BLaER1 (cell line): ENCODE measurements around the gene TUBA3C.

Experiments used
- H3K27ac ChIP-seq: shearing (Covaris generic); formaldehyde crosslinking; 2 replicates; pipeline ENCODE4 v1.8.1; 2022
- H3K27me3 ChIP-seq: shearing (Covaris generic); formaldehyde crosslinking; 2 replicates; pipeline ENCODE4 v1.8.1; 2022
- H3K36me3 ChIP-seq: shearing (Covaris generic); formaldehyde crosslinking; 2 replicates; pipeline ENCODE4 v1.8.1; 2022
- H3K4me1 ChIP-seq: shearing (Covaris generic); formaldehyde crosslinking; 2 replicates; pipeline ENCODE4 v1.8.1; 2022
- H3K4me2 ChIP-seq: shearing (Covaris generic); formaldehyde crosslinking; 2 replicates; pipeline ENCODE4 v1.8.1; 2022
- H3K4me3 ChIP-seq: shearing (Covaris generic); formaldehyde crosslinking; 2 replicates; pipeline ENCODE4 v1.8.1; 2022
- H3K9ac ChIP-seq: shearing (Covaris generic); formaldehyde crosslinking; 2 replicates; pipeline ENCODE4 v1.8.1; 2022
- H3K9me3 ChIP-seq: shearing (Covaris generic); formaldehyde crosslinking; 2 replicates; pipeline ENCODE4 v1.8.1; 2022
- H4K20me1 ChIP-seq: shearing (Covaris generic); formaldehyde crosslinking; 2 replicates; pipeline ENCODE4 v1.8.1; 2022
- Cebpa-rat ChIP-seq: shearing (Covaris generic); IDR thresholded peaks from 2 replicates; pipeline ENCODE4 v1.8.1; 2022

The TUBA3C gene

DNA sequence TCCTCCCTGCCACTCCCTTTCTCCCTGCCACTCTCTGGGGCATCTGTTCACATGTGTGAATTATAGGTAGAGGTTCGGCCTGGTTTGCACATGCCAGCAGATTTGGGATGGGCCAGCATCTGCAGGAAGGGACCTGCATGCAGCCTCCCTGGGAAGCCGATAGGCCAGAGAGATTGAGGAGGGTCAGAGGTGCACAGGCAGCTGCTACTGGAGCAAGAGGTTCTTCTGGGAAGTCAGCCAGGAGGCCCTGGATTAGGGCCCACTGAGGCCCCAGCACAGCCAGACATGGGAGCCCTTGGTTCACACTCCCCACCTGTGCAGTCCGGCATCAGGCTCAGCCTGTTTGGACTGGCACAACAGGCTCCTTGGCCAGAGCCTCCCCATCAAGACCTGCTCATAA lies 12.1 kb downstream of the TUBA3C start:
- H3K4me3 ChIP-seq, result no peak overlapping the region
- H3K4me2 ChIP-seq, result no peak overlapping the region
- no peaks in the 10 kb centered on the region for H3K27me3 ChIP-seq
- no peak for TF ChIP-seq Cebpa-rat
- no peaks in the 10 kb centered on the region; the same call in 1 of the 2 replicates for H3K9me3 ChIP-seq
- no peaks in the 10 kb centered on the region for H3K4me1 ChIP-seq
- H3K27ac ChIP-seq, result no peak overlapping the region
- no peaks in the 10 kb centered on the region for H3K36me3 ChIP-seq
- no peaks in the 10 kb centered on the region for H4K20me1 ChIP-seq
- no peak overlapping the region for H3K9ac ChIP-seq

DNA sequence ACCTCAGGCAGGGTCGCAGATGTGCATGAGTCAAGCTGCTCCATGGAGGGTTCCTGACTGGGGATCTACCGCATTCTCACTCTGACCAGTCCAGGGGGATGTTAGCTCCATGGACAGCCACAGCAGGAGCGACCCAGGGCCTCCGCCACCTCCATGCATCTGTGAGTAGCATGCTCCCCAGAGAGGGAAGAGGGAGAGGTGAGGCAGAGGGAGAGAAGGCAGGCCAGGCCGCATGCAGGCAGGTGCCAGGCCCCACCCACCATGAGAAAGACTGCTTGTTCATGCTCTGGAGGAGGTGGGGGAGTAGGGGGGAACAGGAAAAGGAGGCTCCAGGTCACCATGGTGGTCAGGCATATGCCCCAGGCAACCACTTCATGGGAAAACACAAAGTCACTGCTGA lies 20.3 kb downstream of the TUBA3C start:
- H3K4me3 ChIP-seq, result no peak overlapping the region
- no peaks in the 10 kb centered on the region for H4K20me1 ChIP-seq
- no peaks in the 10 kb centered on the region for H3K36me3 ChIP-seq
- peaks cover 17% of the 10 kb centered on the region for H3K9me3 ChIP-seq
- no peak overlapping the region for H3K9ac ChIP-seq
- no peaks in the 10 kb centered on the region for H3K4me1 ChIP-seq
- no peak overlapping the region for H3K4me2 ChIP-seq
- TF ChIP-seq Cebpa-rat, result no peak
- H3K27ac ChIP-seq, result no peak overlapping the region
- no peaks in the 10 kb centered on the region for H3K27me3 ChIP-seq

DNA sequence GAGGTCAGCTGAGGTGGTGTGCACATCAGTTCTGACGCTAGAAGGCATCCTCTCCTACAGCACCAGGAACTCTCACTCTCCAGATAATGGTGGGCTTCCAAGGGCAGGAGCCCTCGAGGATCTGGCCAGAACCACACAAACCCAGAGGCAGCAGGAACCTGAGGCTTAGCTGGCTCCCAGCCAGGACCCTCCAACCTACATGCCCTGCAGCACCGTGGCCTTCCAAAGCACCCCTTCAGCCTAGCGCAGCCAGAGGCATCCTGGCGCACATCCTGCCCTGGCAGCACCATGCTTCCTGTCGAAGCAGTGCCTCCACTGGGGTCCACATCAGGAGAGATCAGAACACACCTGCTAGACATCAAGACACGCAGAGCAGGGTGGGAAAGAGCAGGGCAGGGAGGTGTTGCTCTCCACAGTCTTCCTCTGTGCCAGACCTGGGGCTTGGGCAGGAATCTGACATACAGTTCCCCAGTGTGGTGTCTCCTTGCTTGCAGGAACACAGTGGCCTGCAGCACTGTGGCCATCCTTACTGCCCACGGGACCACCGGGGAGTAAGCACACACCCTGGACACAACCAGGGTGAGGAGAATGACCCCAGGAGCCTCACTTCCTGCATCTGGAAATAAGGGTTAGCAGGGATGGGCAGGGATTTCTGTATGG lies 21.7 kb downstream of the TUBA3C start:
- Histone ChIP-seq H3K4me1 (peaks cover 7% of the 10 kb centered on the region), H3K27ac (no peak overlapping the region), H3K4me2 (no peak overlapping the region), H3K27me3 (no peaks in the 10 kb centered on the region), H3K4me3 (no peak overlapping the region), H3K36me3 (no peaks in the 10 kb centered on the region), H4K20me1 (no peaks in the 10 kb centered on the region), H3K9ac (no peak overlapping the region), H3K9me3 (peaks cover 17% of the 10 kb centered on the region)
- TF ChIP-seq Cebpa-rat, result no peak

DNA sequence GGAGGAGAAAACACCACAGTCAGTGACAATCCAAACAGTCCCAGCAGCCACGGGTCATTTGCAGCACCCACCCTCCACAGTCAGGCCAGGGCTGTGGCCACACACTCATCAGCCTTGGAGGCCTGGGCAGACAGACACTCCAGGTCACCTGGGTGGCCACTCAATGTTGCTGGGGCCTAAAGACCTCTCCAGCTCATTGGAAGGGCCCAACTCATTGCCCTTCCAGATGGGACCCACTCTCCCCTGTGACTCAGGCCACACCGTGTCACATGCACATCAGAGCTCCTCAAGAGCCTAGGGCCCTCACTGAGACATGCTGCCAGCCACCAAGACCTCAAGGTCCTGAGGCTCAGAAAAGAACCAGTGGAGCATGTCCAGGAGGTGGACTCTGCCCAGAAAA lies 22.4 kb downstream of the TUBA3C start:
- H3K4me2 ChIP-seq, result no peak overlapping the region
- H3K27me3 ChIP-seq, result no peaks in the 10 kb centered on the region
- no peak overlapping the region for H3K9ac ChIP-seq

DNA sequence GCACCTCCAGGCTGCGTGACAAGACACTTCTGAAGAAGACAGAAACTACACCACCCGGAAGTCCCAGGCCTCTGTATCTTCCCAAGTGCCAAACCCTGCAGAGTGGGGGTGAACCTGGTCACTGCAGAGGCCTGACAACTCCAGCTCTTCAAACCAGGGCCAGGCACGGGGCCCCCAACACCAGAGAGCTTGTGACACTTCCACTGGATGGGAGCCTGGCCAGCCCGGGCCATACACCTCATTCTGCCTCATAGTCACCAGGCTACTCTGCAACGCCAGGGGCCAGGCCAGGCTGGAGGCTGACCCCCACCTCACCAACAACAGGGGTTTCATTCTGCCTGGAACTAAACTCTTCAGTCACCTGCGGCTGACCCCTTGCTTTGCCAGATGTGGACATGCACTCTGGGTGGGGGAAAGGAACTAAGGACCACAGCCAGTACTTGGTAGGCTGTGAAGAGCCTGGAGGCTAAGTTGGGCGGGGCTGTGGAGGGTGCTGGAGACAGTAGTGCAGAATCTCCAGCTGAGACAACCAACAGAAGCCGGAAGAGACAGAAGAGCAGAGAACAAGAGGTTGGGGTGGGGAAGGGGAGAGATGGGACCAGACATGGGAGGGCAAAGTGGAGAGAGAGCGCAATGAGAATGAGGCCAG lies 23.0 kb downstream of the TUBA3C start:
- Histone ChIP-seq H3K9me3 (peaks cover 13% of the 10 kb centered on the region), H3K27me3 (no peaks in the 10 kb centered on the region), H3K27ac (no peak overlapping the region), H3K4me3 (no peak overlapping the region), H3K36me3 (no peaks in the 10 kb centered on the region), H3K4me1 (peaks cover 10% of the 10 kb centered on the region), H3K4me2 (no peak overlapping the region), H4K20me1 (no peaks in the 10 kb centered on the region), H3K9ac (no peak overlapping the region)
- TF ChIP-seq Cebpa-rat, result no peak

More for the DNA sequence above, 22.4 kb downstream of the TUBA3C start:
- no peaks in the 10 kb centered on the region for H3K36me3 ChIP-seq
- peaks cover 10% of the 10 kb centered on the region for H3K4me1 ChIP-seq
- peaks cover 17% of the 10 kb centered on the region for H3K9me3 ChIP-seq
- no peak for TF ChIP-seq Cebpa-rat
- no peaks in the 10 kb centered on the region for H4K20me1 ChIP-seq
- no peak overlapping the region for H3K4me3 ChIP-seq
- H3K27ac ChIP-seq, result no peak overlapping the region

DNA sequence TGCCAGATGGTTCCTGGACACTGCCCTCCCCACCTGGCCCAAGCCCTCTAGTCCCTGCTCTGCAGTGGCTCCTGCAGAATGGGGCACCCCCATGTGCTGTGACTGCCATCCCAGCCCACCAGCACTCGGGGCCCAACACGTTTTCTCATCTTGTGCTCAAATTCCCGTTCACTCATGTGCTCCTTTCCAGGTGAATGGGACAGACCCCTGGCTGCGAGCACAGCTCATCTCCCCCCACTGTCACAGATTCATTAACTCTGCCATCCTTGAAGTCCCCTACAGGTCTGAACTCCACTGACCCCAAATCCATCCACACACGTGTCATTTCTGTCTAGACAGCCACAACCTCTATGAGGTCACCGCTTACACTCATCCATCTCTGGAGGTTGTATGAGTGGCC lies 23.6 kb downstream of the TUBA3C start:
- no peak for TF ChIP-seq Cebpa-rat

DNA sequence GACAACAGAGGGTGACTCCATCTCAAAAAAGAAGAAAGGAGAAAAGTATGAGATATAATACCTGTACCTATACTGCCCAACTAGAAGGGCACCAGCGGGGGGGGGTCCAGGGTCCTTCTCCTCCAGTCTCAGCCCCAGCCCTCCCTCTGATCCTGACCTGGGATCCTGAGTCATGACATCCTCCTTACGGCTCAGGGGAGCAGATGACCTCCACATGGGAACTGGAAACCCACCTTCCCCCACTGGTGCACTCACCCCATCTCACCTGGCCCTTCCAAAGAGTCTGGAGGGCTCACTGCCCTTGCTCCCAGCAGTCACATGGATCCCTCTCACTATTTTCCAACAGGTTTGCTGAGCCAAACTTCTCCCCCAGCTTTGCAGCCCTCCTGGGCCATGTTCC lies 24.2 kb downstream of the TUBA3C start:
- TF ChIP-seq Cebpa-rat, result no peak
- H3K4me3 ChIP-seq, result no peak overlapping the region
- H3K27me3 ChIP-seq, result no peaks in the 10 kb centered on the region

More for the DNA sequence above, 23.6 kb downstream of the TUBA3C start:
- no peaks in the 10 kb centered on the region for H3K36me3 ChIP-seq
- no peaks in the 10 kb centered on the region for H3K27me3 ChIP-seq
- H4K20me1 ChIP-seq, result no peaks in the 10 kb centered on the region
- no peak overlapping the region for H3K27ac ChIP-seq
- H3K4me1 ChIP-seq, result peaks cover 10% of the 10 kb centered on the region
- H3K4me3 ChIP-seq, result no peak overlapping the region
- no peak overlapping the region for H3K4me2 ChIP-seq
- peaks cover 6% of the 10 kb centered on the region for H3K9me3 ChIP-seq
- no peak overlapping the region for H3K9ac ChIP-seq

DNA sequence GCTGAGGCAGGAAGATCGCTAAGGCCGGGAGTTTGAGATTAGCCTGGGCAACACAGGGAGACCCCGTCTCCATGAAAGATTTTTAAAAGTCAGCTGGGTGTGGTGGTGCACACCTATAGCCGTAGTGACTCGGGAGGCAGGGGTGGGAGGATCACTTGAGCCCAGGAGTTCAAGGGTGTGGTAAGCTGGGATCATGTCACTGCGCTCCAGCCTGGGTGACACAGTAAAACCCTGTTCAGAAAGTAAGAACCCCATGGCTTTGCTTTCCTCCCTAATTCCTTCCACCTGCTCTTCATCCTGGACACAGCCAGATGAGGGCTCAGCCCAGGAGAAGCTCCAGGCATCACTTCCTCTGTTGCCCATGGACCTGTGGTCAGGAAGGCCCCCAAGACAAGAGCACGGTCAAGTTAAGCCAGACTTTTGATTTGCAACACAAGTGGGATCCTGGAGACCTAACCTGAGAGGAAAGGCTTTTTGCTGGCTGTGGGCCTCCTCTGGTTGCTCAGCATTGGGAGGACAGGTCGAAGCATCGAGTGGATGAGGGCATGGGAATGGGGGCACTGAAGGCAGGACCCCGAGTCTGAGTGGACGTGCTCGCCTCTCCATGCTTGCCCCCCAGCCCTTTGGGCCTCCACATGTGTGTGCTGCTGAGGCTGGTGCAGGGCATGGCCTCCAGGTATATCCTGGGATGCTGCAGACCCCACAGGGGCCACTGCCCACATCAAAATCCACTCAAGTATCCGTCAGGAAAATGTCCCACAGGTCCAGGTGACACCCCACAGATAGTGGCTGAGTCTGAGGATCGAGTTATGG lies 25.4 kb downstream of the TUBA3C start:
- Histone ChIP-seq H3K36me3 (no peaks in the 10 kb centered on the region), H3K9ac (no peak overlapping the region), H3K27ac (no peak overlapping the region), H3K27me3 (no peaks in the 10 kb centered on the region), H3K4me1 (peaks cover 10% of the 10 kb centered on the region), H4K20me1 (no peaks in the 10 kb centered on the region), H3K4me3 (no peak overlapping the region), H3K9me3 (no peaks in the 10 kb centered on the region), H3K4me2 (no peak overlapping the region)
- no peak for TF ChIP-seq Cebpa-rat

More for the DNA sequence above, 24.2 kb downstream of the TUBA3C start:
- no peak overlapping the region for H3K9ac ChIP-seq
- H4K20me1 ChIP-seq, result no peaks in the 10 kb centered on the region
- no peaks in the 10 kb centered on the region for H3K36me3 ChIP-seq
- no peak overlapping the region for H3K4me2 ChIP-seq
- peaks cover 10% of the 10 kb centered on the region for H3K4me1 ChIP-seq
- H3K9me3 ChIP-seq, result peaks cover under 1% of the 10 kb centered on the region; the same call in 1 of the 2 replicates
- no peak overlapping the region for H3K27ac ChIP-seq

DNA sequence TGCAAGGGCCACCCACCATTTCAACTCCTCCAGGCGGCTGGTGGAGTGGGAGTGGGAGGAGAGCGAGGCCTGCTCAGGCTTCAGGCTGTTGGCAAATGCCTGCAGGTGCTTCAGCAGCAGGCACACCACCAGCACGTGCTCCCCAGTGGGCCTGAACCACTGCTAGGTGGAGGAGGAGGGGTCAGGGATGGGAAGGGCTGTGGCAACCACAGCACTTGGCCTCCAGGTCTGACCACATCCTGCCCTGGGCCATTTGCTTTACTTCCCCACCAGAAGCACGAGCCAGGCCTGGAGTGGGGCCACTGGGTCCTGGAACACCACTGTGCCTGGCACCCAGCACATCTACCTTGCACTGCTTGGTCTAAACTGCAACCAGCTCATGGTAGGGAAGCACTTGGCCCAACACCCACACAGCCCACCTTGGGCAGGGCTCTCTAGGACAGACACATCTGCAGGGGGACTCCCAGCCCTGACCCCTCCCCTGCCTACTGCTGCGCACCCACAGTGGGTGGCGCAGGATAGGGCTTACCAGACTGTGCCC lies 26.2 kb downstream of the TUBA3C start:
- H3K9ac ChIP-seq, result no peak overlapping the region
- H3K4me3 ChIP-seq, result no peak overlapping the region
- H4K20me1 ChIP-seq, result no peaks in the 10 kb centered on the region
- 0 out of 2 replicates have a peak overlapping the region, but pooled peaks have one; percentile 35 for H3K27ac ChIP-seq
- no peaks in the 10 kb centered on the region for H3K36me3 ChIP-seq
- no peaks in the 10 kb centered on the region for H3K9me3 ChIP-seq
- no peaks in the 10 kb centered on the region for H3K27me3 ChIP-seq
- peaks cover 10% of the 10 kb centered on the region for H3K4me1 ChIP-seq
- peak overlapping the region; percentile 35 for H3K4me2 ChIP-seq
- no peak for TF ChIP-seq Cebpa-rat
